GM19455 (cell line): Measurements from ENCODE around the gene DDX60.
"Not testable (repeated sequence)": the region's sequence is repeated elsewhere in the genome, so short reads cannot be mapped to it uniquely, and the experiment has no call there.

Experiments
- ATAC-seq: cut with Tn5 transposase; IDR thresholded peaks from one replicate; pipeline ENCODE4 v1.9.1; 2021; ENCODE audit not compliant: unreplicated experiment

The DDX60 gene

DNA sequence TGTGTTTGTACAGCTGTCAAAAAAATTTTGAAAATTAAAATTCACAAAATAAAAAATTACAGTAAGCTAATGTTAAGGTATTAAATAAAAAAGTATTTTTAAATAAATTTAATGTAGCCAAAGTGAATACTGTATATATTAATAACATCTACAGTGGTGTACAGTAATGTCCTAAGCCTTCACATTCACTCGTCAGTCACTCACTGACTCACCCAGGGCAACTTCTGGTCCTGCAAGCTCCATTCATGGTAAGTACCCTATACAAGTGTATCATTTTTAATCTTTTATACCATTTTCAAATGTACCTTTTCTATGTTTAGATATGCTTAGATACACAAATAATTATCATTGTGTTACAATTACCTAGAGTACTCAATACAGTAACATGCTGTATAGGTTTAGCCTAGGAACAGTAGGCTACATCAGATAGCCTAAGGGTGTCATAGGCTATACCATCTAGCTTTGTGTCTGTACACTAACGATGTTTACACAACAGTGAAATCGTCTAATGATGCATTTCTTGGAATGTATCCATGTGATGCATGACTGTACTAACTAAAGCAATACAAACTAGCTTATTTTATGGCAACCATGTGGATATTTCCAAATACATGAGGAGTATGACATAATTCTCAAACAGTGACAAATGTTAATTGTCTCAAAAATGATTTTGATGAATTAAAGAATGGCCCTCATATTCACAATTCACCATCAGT lies 13.7 kb downstream of the DDX60 start:
- no peak for ATAC-seq

DNA sequence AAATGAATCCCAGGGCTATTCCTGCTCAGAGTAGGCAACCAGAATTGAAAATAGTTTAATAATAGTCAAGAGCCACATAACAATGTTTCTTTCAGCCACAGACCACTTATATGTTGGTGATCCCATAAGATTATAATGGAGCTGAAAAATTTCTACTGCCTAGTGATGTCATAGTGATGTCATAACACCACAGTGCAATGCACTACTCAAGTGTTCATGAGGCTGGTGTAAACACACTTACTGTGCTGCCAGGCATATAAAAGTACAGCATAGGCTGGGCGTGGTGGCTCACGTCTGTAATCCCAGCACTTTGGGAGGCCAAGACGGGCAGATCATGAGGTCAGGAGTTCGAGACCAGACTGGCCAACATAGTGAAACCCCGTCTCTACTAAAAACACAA lies 15.1 kb downstream of the DDX60 start:
- ATAC-seq, result not testable (repeated sequence)

DNA sequence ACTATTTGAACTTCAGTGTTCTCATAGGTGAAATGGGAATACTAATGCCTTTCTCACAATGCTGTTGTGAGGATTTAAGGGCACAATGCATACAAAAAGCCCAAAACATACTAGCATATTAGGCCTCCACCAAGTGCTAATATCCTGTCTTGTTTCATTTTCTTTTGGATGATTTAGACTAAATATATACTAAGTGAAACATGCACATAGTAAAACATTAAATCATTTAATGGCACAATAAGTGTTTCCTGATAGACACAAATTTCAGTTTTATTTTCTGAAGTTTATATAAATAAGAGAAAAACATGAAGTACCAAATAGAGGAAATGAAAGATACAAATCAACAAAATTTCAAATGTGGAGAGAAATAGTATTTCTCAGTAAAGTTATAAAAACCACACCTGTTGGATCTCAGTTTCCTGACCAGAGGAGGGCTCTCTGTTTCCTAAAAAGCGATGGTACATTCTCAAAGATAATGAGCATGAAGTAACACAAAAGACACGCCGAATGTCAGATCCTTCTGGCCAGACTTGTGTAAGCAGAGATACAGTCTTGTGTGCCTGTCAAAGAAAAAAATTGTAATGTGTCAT lies 25.1 kb downstream of the DDX60 start:
- no peak for ATAC-seq

DNA sequence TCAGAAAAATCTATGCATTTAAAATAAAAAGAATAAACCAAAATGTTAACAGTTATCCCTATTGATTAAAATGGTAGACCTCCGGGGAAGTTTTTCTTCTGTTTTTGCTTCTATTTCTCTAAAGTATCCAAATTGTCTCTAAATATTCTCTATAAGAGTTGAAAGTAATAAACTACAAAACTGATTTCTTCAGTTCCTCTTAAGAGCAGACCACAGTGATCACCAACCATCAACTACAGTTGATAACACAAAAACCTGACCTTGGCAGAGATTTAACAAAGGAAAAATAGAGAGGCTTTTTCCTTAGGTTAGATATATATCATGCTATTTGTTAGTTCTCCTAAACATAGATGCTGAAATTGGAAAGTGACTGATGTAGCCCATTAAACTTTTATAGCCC lies 27.3 kb downstream of the DDX60 start:
- no peak for ATAC-seq

DNA sequence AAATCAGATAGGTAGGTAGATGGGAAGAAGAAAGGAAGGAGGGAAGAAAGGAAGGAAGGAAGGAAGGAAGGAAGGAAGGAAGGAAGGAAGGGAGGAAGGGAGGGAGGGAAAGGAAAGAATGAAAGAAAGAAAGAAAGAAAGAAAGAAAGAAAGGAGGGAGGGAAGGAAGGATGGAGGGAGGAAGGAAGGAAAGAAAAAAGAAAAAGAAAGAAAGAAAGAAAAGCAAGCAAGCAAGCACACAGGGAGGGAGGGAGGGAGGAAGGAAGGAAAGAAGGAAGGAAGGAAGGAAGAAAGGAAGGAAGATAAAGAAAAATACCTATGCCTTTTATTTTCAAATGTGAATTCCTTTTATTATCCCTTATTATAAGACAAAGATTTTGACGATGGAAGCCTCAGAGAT lies 32.7 kb downstream of the DDX60 start:
- not testable (repeated sequence) for ATAC-seq

DNA sequence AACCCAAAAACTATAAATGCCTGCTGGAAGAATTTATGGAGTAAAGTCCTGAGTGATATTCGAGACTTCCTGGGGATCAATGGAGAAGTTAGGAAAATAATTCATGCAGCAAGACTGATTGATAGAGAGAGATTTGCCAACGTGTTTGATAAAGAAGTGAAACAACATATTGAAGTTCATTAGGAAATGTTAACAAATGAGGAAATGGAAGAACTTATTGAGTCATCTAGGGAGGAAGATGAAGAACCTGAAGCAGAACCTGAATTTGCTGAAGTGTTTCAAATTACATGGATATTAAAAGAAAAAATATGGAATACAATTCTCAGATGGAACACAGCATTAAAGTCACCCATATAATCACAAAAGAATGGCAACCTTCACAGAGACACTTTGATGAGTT lies 39.0 kb downstream of the DDX60 start:
- ATAC-seq, result no peak

DNA sequence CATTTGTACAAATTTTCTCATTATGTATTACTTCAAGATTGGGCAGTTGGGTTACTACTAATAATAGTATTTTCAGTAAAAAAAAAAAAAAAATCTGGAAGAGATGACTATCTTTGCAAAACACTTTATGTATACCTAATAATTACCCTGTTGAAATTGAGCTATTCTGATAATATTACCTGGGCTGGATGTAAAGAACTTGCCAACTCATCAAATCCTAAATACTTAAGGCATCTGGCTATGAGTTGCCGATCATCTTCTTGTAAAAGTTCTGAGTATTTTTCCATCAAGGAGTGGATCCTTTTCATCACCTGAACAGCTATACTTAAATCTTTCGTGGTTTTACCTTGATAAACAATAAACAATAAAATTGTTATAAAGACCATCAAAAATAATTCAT lies 42.7 kb downstream of the DDX60 start:
- no peak for ATAC-seq

DNA sequence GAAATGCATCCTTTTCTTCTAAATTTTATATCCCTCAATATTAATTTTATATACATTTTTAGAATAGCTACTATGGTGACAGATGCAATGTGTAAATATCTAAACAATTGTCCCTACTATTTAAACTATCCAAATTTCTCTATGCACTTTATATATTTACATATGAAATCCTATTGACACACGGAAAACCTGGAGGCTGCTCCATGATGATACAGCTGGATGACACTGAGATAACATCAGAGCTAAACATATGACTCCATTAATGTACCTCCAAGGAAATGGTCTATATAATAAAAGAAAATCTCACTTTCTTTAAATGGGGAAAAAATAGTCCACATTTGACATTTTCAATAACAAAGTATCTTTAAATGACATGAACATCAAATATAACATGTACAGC lies 43.7 kb downstream of the DDX60 start:
- ATAC-seq, result no peak

DNA sequence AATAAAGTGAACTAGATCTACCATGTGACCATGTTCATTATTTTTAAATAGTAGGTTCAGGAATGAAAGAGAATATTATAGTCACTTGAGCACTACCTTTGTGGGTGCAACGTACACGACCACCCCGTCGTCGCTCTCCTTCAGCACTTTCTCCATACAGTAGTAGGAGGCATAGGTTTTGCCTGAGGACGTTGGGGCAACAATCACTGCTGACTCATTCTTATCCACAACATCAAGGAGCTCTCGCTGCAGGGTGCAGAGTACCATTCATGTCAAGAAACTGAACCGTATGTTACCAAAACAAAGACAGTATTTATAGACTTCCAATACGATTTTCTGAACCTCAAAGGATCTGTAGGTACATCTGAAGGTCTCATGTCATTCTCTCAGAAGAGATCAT lies 44.7 kb downstream of the DDX60 start:
- ATAC-seq, result no peak

DNA sequence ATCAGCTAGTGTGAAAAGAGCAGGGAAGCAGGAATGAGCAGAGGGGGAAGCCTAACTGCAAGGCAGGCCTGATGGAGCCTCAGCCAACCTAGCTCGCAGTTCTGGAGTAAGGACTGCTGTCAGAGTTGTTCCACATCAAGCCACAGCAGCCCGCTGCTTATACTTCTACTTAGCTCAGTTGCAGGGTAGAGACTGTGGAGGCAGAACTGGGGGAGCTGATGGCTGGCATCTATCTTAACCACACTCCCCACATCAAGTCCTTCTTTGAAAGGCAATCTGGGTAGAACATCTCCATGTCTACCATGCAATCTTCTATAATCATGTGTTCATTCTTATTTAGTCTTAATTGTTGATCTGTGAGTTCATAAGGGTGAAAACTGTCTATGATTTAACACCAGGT lies 46.1 kb downstream of the DDX60 start:
- ATAC-seq, result no peak

DNA sequence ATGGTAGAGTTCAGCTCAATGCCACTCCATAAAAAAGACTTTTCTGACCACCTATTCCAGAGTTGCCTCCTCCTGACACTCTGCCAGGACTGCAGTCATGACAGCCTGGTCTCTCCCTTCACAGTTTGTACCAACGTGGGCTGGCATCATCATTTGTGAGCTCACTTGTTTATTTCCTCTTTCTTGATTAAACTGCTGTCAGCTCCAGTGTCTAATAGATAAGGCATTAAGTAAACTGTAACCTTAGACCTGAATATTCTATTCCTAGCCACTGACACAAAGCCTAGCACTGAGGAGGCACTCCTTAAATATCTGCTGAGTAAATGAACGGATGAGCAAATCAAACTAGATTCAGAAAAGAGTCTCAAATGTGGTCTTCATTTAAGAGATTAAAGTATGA lies 48.7 kb downstream of the DDX60 start:
- no peak for ATAC-seq

DNA sequence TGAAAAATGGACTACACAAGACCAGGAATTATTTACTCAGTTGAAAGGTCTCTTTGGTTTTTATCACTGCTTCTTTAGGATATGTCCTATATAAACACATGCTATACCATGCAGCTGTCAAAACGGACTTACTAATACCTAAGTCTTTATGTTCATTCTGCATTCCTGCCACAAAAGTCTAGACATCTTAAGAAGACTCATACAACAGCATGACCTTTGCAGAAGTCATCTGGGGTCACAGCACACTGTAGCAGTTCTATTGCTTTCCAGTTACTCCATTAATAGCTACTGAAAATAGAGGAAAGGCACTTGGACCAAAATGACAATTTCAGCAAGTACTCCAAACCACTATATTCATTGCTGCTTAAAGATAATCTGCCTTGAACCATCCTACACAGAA lies 53.2 kb downstream of the DDX60 start:
- ATAC-seq, result no peak

DNA sequence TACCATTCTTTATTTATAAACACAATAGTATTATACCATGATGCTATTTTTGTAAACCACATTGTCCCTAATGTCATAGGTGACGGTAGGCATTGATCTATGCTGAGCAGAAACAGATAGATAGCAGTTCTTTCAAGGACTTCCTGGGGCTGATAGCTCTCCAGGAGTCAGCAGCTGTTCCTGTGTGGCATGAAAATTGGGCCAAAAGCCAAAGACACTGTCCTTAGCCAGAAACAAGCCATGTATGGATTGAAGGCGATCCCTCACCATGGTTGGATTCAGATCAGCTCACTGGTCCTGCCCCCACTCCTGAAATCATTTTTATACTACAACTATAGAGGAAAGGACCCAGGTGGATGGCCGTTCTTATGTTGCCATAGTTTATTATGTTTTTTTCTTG lies 53.6 kb downstream of the DDX60 start:
- no peak for ATAC-seq

DNA sequence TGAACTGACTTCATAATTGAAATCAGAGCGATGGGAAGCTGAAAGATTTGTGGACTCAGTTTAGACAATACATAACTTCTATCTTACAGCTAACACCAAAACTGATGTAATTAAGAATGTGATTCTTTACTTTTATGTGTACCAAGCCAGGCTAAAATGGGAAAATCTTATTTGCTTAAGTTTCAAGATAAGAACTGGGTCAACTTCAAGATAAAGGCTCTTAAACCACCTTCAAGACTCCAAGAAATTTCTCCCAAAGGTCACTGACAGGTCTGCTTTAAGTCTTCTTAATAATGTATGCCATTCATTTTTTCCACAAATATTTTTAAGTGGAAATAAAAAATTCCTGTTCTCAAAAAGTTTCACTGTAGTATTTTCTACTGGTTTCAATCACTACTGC lies 55.5 kb downstream of the DDX60 start:
- ATAC-seq, result no peak

DNA sequence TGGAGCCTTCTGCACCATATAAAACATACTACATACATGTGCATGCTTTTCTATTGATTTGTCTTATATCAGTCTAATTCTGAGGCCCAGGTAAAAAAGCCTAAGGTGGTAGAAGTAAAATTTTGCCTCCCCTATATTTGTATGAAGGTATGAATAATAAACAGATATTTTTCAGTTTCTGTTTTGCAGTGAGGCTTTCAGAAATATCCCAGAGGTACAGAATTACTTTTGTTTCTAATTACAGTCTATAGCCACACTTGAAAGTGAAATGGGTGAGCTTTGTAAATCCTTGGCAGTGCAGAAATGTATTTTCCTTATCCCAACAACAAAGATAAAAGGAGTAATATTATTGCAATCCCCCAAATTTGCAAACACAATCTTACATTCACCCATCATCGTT lies 59.5 kb downstream of the DDX60 start:
- ATAC-seq, result no peak

DNA sequence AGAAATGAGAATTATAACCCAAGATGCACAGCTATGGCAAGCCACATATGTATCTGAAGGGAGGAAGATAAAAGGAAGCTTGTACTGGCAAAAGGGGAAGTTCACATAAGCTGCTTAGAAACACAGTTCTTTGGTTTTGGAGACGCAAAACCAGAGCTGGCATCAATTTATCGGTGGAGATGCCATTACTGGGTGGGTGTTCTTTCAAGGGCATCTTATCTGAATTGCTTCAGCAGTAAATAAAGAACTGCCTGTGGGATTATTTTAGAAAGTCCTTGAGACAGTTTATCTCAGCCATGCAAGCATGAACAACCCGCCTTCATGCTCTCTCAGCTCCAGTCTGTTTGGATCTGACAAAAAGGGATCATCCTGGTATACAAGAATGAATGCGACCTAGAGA lies 60.8 kb downstream of the DDX60 start:
- no peak for ATAC-seq

DNA sequence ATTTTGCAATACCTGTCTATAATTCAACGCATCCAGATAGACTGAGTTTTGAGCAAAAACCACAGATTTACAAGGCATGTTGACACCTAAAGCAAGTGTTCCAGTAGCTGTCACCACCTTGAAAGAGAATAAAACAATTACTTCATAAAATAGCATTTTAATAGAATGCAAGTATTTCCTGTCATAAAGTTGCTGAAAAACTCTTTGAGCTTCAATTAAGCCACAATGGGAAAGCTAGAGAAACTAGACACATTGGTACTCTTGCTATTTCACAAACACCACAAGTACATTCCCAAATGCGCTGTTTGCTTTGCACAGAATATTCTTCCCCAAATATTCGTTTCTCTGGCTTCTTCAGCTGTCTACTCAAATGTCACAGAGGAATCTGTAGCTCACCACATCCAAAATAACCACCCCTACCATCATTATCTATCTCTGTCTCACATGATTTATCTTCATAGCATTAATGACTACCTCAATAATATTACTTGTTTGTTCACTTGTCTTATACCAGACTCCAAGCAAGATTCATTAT lies 70.3 kb downstream of the DDX60 start:
- no peak for ATAC-seq

DNA sequence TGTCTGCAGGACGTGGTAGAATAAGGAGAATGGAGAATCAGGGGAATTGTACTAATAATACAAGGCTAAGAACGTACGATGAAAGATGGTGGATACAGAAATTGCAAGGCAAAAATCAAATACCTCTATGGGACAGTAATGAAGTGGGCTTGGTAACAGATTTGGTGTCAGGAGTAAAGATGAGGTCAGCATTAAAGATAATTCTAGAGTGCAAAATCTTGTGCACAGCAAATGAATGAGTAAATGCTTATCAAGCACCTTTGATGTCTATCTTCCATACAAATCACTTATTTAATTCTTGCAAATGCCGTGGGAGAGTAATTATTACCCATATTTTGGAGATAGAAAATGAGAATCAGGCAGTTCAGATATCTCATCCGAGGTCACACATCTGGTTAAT lies 70.9 kb downstream of the DDX60 start:
- no peak for ATAC-seq

DNA sequence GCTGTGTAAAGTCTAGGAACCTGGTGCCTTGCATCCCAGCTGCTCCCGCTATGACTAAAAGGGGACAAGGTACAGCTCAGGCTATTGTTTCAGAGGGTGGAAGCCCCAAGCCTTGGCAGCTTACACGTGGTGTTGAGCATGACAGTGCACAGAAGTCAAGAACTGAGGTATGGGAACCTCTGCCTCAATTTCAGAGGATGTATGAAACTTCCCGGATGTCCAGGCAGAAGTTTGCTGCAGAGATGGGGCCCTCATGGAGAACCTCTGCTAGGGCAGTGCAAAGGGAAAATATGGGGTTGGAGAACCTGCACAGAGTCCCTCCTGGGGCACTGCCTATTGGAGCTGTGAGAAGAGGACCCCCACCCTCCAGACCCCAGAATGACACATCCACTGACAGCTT lies 76.6 kb downstream of the DDX60 start:
- no peak for ATAC-seq

DNA sequence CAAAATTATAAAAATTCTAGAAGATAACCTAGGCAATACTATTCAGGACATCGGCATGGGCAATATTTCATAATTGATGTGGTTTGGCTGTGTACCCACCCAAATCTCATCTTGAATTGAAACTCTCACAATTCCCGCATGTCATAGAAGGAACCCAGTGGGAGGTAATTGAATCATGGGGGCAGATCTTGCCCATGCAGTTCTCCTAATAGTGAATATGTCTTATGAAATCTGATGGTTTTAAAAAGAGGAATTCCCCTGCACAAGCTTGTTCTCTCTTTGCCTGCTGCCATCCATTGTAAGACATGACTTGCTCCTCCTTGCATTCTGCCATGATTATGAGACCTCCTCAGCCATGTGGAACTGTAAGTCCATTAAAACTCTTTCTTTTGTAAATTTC lies 77.7 kb downstream of the DDX60 start:
- ATAC-seq, result no peak

DNA sequence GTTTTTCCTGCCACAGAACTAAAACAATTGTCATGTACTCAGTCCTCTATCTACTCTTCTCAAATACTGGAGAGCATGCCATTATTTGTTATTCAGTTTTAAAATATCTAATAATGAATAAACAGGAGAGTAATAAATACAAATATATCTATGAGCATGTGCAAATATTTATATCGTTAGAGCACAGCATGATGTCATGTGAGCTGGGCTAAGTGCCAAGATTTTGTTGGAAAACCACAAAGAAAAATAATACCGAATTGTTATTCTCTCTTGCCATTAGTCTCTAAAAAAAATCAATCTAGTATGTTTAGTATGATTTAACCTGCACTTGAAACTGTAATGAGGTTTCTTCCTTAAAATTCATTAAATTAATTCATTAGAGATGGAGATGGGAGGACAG lies 97.3 kb downstream of the DDX60 start:
- ATAC-seq, result no peak

DNA sequence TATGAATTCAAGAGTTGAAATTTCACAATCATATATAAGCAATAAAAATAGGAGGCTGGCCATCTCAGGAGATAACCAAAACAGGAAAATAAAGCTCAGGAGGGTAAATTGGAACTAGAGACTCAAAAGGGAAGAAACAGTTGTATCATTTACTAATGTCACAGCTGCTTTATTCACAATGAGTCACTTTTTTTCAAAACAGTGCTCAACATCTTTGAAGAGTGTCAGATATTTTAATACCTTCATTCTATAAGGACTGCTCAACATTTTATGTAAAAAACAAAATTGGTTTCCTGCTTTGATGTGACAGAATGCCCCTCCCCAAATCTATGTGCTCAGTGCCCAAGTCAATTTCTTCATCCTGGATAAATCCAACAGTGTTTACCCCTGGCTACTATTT lies 97.7 kb downstream of the DDX60 start:
- no peak for ATAC-seq

DNA sequence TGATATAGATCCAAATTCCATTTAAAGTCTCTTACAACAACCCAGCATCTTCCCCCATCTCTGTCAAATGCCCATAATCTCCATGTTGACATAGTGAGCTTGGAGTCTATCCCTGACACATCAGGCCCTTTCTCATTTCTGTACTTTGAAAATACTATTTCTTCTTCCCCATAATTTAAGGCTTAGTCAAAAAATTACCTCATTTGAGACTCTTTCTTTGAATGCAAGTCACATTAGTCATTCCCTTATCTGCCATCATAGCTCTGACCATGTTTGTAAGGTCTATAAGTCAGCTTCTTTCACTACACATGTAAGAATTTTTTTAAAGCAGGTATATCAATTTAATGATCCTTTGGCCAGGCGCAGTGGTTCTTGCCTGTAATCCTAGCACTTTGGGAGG lies 99.9 kb downstream of the DDX60 start:
- ATAC-seq, result no peak
